ENCODE measurements around the gene CCL17.

DNA sequence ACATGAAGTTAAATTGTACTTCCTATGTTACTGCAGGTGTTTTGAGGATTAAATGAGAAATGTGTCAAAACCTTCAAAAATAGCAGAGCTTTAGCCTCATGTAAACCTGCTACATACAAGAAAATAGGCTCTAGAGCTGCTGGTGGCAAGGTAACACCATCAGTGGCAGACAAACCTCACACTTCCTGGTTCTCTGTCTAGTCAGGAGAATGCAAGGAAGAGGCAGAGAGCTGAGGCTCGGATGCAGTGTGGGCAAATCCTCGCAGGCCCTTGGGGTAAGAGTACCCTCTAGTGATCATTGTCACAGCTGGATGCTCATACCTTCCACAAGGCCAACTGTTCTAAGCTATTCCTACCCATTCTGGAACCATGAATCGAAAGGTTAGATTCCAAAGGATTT is 28.4 kb downstream of the CCL17 start:
- no peak for TF ChIP-seq POLR2A (IDR thresholded peaks at IDR 0.05)
- TF ChIP-seq, protein P1, sequence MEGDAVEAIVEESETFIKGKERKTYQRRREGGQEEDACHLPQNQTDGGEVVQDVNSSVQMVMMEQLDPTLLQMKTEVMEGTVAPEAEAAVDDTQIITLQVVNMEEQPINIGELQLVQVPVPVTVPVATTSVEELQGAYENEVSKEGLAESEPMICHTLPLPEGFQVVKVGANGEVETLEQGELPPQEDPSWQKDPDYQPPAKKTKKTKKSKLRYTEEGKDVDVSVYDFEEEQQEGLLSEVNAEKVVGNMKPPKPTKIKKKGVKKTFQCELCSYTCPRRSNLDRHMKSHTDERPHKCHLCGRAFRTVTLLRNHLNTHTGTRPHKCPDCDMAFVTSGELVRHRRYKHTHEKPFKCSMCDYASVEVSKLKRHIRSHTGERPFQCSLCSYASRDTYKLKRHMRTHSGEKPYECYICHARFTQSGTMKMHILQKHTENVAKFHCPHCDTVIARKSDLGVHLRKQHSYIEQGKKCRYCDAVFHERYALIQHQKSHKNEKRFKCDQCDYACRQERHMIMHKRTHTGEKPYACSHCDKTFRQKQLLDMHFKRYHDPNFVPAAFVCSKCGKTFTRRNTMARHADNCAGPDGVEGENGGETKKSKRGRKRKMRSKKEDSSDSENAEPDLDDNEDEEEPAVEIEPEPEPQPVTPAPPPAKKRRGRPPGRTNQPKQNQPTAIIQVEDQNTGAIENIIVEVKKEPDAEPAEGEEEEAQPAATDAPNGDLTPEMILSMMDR (IDR thresholded peaks at IDR 0.05) = no peak
